TTC549 (cell line): ENCODE results near the gene HIGD2B.
"Not testable (repeated sequence)": the region's sequence is repeated elsewhere in the genome, so short reads cannot be mapped to it uniquely, and the experiment has no call there.

Experiments
- FAIRE-seq: peaks from 2 replicates; lab custom pipeline; 2012; peaks lifted over from hg19 to GRCh38; lab: Jason Lieb, UNC

The HIGD2B gene

GRCh38 chr15:72685925-72686794 lies at the start of gene HIGD2B, which contains the start of gene BBS4:
Gene HIGD2B, minus strand, starts transcription at chr15:72686182. Its CDS starts 9,808 bp downstream, at chr15:72676374.
Gene BBS4, plus strand, starts transcription at chr15:72686207. Its CDS starts 21 bp downstream, at chr15:72686228.
- FAIRE-seq: no peak

GRCh38 chr15:72735111-72735510 lies 49.1 kb upstream of the HIGD2B start:
- FAIRE-seq: no peak

GRCh38 chr15:72733941-72734738 lies 48.2 kb upstream of the HIGD2B start:
- FAIRE-seq: no peak

GRCh38 chr15:72732516-72732915 lies 46.5 kb upstream of the HIGD2B start:
- FAIRE-seq: no peak

- no peak for FAIRE-seq
Measured at GRCh38 chr15:72732086-72732485, 46.1 kb upstream of the HIGD2B start.

- no peak for FAIRE-seq
Measured at GRCh38 chr15:72728821-72729220, 42.8 kb upstream of the HIGD2B start.

GRCh38 chr15:72728249-72728648 lies 42.3 kb upstream of the HIGD2B start:
- not testable (repeated sequence) for FAIRE-seq

- FAIRE-seq: no peak
Measured at GRCh38 chr15:72727154-72727553, 41.2 kb upstream of the HIGD2B start.

GRCh38 chr15:72725851-72726250 lies 39.9 kb upstream of the HIGD2B start:
- FAIRE-seq: not testable (repeated sequence)

- FAIRE-seq: no peak
Measured at GRCh38 chr15:72725446-72725845, 39.5 kb upstream of the HIGD2B start.

- FAIRE-seq: no peak
Measured at GRCh38 chr15:72724028-72724427, 38.0 kb upstream of the HIGD2B start.

- peak; percentile 65 for FAIRE-seq
Measured at GRCh38 chr15:72722071-72722696, 36.2 kb upstream of the HIGD2B start.

- FAIRE-seq: not testable (repeated sequence)
Measured at GRCh38 chr15:72708551-72709303, 22.7 kb upstream of the HIGD2B start.

- FAIRE-seq: no peak
Measured at GRCh38 chr15:72706266-72706665, 20.3 kb upstream of the HIGD2B start.

- FAIRE-seq: no peak
Measured at GRCh38 chr15:72700076-72700475, 14.1 kb upstream of the HIGD2B start.

GRCh38 chr15:72698938-72699337 lies 13.0 kb upstream of the HIGD2B start:
- no peak for FAIRE-seq

- FAIRE-seq: no peak
Measured at GRCh38 chr15:72690938-72691337, 5.0 kb upstream of the HIGD2B start.

- FAIRE-seq: no peak
Measured at GRCh38 chr15:72688697-72689096, 2.7 kb upstream of the HIGD2B start.

GRCh38 chr15:72685301-72685924 lies 569 bp downstream of the HIGD2B start:
- FAIRE-seq: no peak

GRCh38 chr15:72682772-72683171 lies 3.2 kb downstream of the HIGD2B start:
- no peak for FAIRE-seq

- FAIRE-seq: no peak
Measured at GRCh38 chr15:72680931-72681330, 5.1 kb downstream of the HIGD2B start.
